Measurements from ENCODE around the gene CDK15. TPM values are rescaled to one million over a fixed set of nuclear protein-coding genes. Genes with fewer than 3 reads are reported as not detected.

CDK15 gene
- total and polyA plus RNA-seq, 9 of the 15 experiments (the other 6 are each of a cell fraction or from before 2014, with no cell fraction given) = not detected

- no peaks in the 10 kb centered on the region for H3K4me1 ChIP-seq (replicated peaks in 1 of 2; ENCODE audit: control insufficient read depth in 2 of 2, insufficient read depth in 2 of 2, low read length in 2 of 2)
- H3K79me2 ChIP-seq (ENCODE audit: control insufficient read depth, insufficient read depth, low read length) = no peaks in the 10 kb centered on the region
- ChIA-PET CTCF (ENCODE audit: low intra/inter-chr PET ratio) (interaction anchor here (0.5 kb wide), 1 partner anchor 157 kb away, joined by 5 read pairs; no protein-coding TSS in a partner anchor), POLR2A (no interaction called here)
- TF ChIP-seq SUPT5H (IDR thresholded peaks at IDR 0.05) (no peak), SMARCA4 (IDR thresholded peaks at IDR 0.05) (no peak), PRMT5 (CRISPR knock-in tag; IDR thresholded peaks at IDR 0.05) (no peak)
- H4K20me1 ChIP-seq (replicated peaks; ENCODE audit: control insufficient read depth, insufficient read depth, low read length) = no peaks in the 10 kb centered on the region
- H3K9me3 ChIP-seq (replicated peaks; ENCODE audit: control insufficient read depth, insufficient read depth, low read depth, low read length) = no peaks in the 10 kb centered on the region
- peaks cover 6 to 28% of the 10 kb centered on the region in 2 experiments; a peak in 4 of 5 replicates for H3K27me3 ChIP-seq (ENCODE audit: control insufficient read depth in 2 of 2, insufficient read depth in 2 of 2, low read length in 2 of 2)
- in situ Hi-C loops (cut with MboI) (no loop called here), intact Hi-C loops (cut with micrococcal nuclease) (no loop called here)
- no peak overlapping the region for H2AFZ ChIP-seq (ENCODE audit: low read depth, low read length)
- H3K9ac ChIP-seq (ENCODE audit: insufficient read depth in 1 of 2, low read depth in 2 of 2, low read length in 2 of 2) = no peak overlapping the region
- DNase-seq (ENCODE audit: extremely low read depth in 1 of 4, low spot score in 3 of 4) = no peak
- no TSS peak for BruUV-seq (replicated peaks)
- no peaks in the 10 kb centered on the region for H3K36me3 ChIP-seq (ENCODE audit: control insufficient read depth, insufficient read depth, low read length)
- H3K27ac ChIP-seq (ENCODE audit: extremely low read depth, low read depth, low read length) = no peak overlapping the region
- H3K4me2 ChIP-seq (ENCODE audit: insufficient read depth, low read length) = no peak overlapping the region
- no peak for ATAC-seq
- no peak for FAIRE-seq
- H3K9me1 ChIP-seq (ENCODE audit: control insufficient read depth, insufficient read depth, low read length) = no peaks in the 10 kb centered on the region
- no peak overlapping the region for H3K4me3 ChIP-seq
- WGBS (ENCODE audit: insufficient coverage, low coverage, missing lambda C conversion rate) = 0% methylated on average over 5 of the region's 5 CpGs
Measured at GRCh38 chr2:201871471-201871870, 65.1 kb downstream of the CDK15 start.

GRCh38 chr2:201872591-201872990, 66.3 kb downstream of the CDK15 start:
- no peak overlapping the region for H3K4me3 ChIP-seq
- no peaks in the 10 kb centered on the region for H4K20me1 ChIP-seq (replicated peaks; ENCODE audit: control insufficient read depth, insufficient read depth, low read length)
- no peaks in the 10 kb centered on the region for H3K9me1 ChIP-seq (ENCODE audit: control insufficient read depth, insufficient read depth, low read length)
- no peak for ATAC-seq
- H3K4me2 ChIP-seq (ENCODE audit: insufficient read depth, low read length) = no peak overlapping the region
- WGBS (ENCODE audit: insufficient coverage, low coverage, missing lambda C conversion rate) = 0% methylated on average over 6 of the region's 6 CpGs
- no peaks in the 10 kb centered on the region for H3K36me3 ChIP-seq (ENCODE audit: control insufficient read depth, insufficient read depth, low read length)
- POLR2A ChIA-PET = interaction anchor here (0.6 kb wide), 1 partner anchor 19 kb away, joined by 3 read pairs; no protein-coding TSS in a partner anchor
- no TSS peak for BruUV-seq (replicated peaks)
- DNase-seq (ENCODE audit: extremely low read depth in 1 of 4, low spot score in 3 of 4) = no peak
- no peaks in the 10 kb centered on the region for H3K79me2 ChIP-seq (ENCODE audit: control insufficient read depth, insufficient read depth, low read length)
- no peaks in the 10 kb centered on the region for H3K9me3 ChIP-seq (replicated peaks; ENCODE audit: control insufficient read depth, insufficient read depth, low read depth, low read length)
- no peak for TF ChIP-seq BCL6 (CRISPR knock-in tag; IDR thresholded peaks at IDR 0.05)
- no peak for TF ChIP-seq BRD9 (IDR thresholded peaks at IDR 0.05; ENCODE audit: low read depth, partially characterized antibody)
- TF ChIP-seq MCM2 (IDR thresholded peaks at IDR 0.05; ENCODE audit: low read depth) = no peak
- TF ChIP-seq TAL1 (IDR thresholded peaks at IDR 0.05) = no peak
- TF ChIP-seq TSC22D4 (tag; IDR thresholded peaks at IDR 0.05) = no peak
- TF ChIP-seq E4F1 (CRISPR knock-in tag; IDR thresholded peaks at IDR 0.05; ENCODE audit: borderline replicate concordance) = no peak
- no peak for TF ChIP-seq RBM25 (IDR thresholded peaks at IDR 0.05; ENCODE audit: low read depth, low read length, severe bottlenecking)
- no peak for TF ChIP-seq ZNF589 (CRISPR knock-in tag; IDR thresholded peaks at IDR 0.05; ENCODE audit: low read depth)
- no peak for TF ChIP-seq DLX4 (CRISPR knock-in tag; IDR thresholded peaks at IDR 0.05)
- no peak overlapping the region for H2AFZ ChIP-seq (ENCODE audit: low read depth, low read length)
- H3K27ac ChIP-seq (ENCODE audit: extremely low read depth, low read depth, low read length) = no peak overlapping the region
- in situ Hi-C loops (cut with MboI) = no loop called here
- CTCF ChIA-PET (ENCODE audit: low intra/inter-chr PET ratio) = no interaction called here
- H3K4me1 ChIP-seq (replicated peaks in 1 of 2; ENCODE audit: control insufficient read depth in 2 of 2, insufficient read depth in 2 of 2, low read length in 2 of 2) = no peaks in the 10 kb centered on the region
- intact Hi-C loops (cut with micrococcal nuclease) = no loop called here
- no peak for FAIRE-seq
- no peak overlapping the region for H3K9ac ChIP-seq (ENCODE audit: insufficient read depth in 1 of 2, low read depth in 2 of 2, low read length in 2 of 2)
- peaks cover 6 to 25% of the 10 kb centered on the region in 2 experiments; a peak in 4 of 5 replicates for H3K27me3 ChIP-seq (ENCODE audit: control insufficient read depth in 2 of 2, insufficient read depth in 2 of 2, low read length in 2 of 2)

All from K562 (cell line).